Activated CD8-positive, alpha-beta memory T cell treated with anti-CD3 and anti-CD28 coated beads for 48 hours (primary cell): ENCODE measurements around the gene MOK.
"Not testable (repeated sequence)": the region's sequence is repeated elsewhere in the genome, so short reads cannot be mapped to it uniquely, and the experiment has no call there.

Source experiments
- DNase-seq, 3 experiments: peaks; one replicate each; pipeline ENCODE4 v3.0.0-alpha.2; 2020; ENCODE audit warnings: low read depth in 2 of 3, low spot score in 2 of 3

Gene MOK

GRCh38 chr14:102249041-102249440 lies 55.9 kb downstream of the MOK start:
- no peak for DNase-seq

DNA sequence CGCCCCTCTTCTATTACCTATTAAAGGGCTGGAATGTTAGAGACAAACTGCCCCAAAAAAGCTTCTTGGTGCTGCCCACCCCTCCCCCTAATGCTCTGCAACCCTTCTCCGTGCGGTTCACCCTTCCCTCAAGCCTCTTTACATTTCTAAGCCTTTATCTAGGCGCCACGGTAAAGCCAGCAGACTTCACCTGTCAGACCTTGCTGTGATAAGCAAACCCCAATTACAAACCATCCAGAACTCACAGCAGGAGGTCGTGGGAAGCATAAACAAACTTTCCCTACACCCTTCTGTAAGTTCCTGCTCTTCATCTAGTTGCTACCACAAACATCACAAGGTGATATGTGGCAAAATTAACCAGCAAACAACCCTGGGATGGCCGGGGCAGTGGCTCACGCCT lies 56.8 kb downstream of the MOK start:
- DNase-seq: no peak

DNA sequence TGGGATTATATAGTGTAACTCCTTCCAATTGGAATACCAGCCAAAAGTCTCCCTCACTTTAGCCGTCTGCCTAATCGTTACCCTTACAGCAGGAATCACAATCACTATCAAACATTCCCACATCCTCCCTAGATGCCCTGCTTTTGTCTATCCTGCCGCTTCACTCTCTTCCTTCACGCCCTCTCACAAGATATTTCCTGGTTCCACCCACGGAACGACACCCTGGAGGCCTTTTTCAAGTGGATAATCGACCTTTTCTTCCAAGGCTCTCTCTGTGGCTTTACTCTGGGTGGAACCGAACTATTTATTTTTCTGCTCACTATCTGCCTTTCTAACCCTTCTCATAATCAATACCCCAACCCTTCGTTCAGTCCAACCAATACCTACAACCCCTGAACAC lies 58.9 kb downstream of the MOK start:
- DNase-seq: no peak

DNA sequence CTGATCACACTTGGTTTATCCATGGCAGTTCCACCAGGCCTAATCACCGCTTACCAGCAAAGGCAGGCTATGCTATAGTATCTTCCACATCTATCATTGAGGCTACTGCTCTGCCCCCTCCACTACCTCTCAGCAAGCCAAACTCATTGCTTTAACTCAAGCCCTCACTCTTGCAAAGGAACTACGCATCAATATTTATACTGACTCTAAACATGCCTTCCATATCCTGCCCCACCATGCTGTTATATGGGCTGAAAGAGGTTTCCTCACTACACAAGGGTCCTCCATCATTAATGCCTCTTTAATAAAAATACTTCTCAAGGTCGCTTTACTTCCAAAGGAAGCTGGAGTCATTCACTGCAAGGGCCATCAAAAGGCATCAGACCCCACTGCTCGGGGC lies 61.2 kb downstream of the MOK start:
- not testable (repeated sequence) for DNase-seq

- DNase-seq: no peak
Observed at GRCh38 chr14:102241147-102241546, 63.8 kb downstream of the MOK start.

DNA sequence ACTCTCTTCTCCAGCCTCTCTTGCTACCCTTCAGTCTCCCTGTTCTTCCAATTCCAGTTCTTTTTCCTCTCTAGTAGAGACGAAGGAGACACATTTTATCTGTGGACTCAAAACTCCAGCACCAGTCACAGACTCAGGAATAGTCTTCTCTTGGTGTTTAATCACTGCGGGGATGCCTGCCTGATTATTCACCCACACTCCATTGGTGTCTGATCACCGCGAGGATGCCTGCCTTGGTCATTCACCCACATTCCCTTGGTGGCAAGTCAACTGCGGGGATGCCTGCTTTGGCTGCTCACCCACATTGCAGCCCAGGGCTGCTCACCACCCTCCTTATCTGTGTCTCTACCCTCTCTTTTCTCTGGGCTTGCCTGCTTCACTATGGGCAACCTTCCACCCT lies 64.5 kb downstream of the MOK start:
- not testable (repeated sequence) for DNase-seq

DNA sequence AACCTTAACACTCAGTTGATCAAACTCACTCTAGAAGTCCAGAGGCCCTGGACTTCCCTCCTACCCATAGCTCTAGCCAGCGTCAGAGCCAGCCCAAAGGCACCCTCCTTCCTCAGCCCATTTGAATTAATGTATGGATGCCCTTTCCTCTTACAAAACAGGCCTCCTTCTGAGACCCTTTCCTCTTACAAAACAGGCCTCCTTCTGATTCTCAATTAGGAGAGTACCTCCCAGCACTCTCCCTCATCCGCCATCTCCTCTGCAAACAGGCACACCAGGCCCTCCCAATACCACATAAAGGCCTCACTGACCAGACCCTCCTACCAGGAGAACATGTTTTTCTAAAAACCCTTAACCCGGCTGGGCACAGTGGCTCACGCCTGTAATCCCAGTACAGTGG lies 65.7 kb downstream of the MOK start:
- no peak for DNase-seq

- DNase-seq: no peak
Observed at GRCh38 chr14:102238766-102239165, 66.2 kb downstream of the MOK start.

GRCh38 chr14:102238131-102238530 lies 66.8 kb downstream of the MOK start:
- no peak for DNase-seq

GRCh38 chr14:102236026-102236425 lies 68.9 kb downstream of the MOK start:
- DNase-seq: no peak

DNA sequence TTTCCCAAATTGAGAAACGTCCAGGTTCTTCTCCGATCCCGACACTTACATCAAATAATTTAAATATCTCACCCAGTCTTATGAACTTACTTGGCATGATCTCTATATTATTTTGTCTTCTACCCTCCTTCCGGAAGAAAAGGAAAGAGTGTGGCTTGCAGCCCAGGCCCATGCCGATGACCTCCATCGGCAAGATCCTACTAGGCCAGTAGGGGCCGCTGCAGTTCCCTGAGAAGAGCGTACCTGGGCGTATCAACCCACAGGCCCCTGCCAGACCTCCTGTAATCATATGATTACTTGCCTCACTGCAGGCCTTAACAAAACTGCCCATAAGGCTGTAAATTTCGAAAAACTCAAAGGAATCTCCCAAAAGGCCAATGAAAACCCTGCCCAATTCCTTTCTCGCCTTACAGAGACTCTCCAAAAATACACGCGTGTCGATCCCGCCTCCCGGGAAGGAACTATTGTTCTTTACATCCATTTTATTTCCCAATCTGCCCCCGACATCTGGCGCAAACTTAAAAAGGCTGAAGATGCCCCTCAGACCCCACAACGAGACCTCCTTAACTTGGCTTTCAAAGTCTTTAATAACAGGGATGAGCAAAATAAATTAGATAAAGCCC lies 69.6 kb downstream of the MOK start:
- DNase-seq: peak; percentile 40 to 65 (median 45)

- no peak for DNase-seq
Observed at GRCh38 chr14:102234331-102235264, 70.4 kb downstream of the MOK start.

GRCh38 chr14:102233081-102233480 lies 71.9 kb downstream of the MOK start:
- no peak for DNase-seq

DNA sequence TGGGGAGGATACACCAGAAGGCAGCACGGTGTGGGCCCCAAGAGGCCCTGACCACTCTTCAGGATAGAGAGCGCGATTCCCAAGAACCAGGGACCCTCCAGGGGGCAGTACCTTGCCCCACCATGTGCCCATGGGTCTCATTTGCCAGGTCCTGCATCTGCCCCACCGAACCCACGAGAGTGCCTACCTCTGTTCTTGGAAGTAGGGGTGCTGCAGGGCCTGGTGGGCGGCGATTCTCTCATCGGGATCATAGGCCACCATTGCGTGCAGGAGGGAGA lies 72.7 kb downstream of the MOK start:
- DNase-seq: no peak

GRCh38 chr14:102231476-102232347 lies 73.3 kb downstream of the MOK start:
- no peak for DNase-seq

- no peak for DNase-seq
Observed at GRCh38 chr14:102230481-102231210, 74.3 kb downstream of the MOK start.

GRCh38 chr14:102229739-102230092 lies 75.2 kb downstream of the MOK start:
- no peak for DNase-seq

DNA sequence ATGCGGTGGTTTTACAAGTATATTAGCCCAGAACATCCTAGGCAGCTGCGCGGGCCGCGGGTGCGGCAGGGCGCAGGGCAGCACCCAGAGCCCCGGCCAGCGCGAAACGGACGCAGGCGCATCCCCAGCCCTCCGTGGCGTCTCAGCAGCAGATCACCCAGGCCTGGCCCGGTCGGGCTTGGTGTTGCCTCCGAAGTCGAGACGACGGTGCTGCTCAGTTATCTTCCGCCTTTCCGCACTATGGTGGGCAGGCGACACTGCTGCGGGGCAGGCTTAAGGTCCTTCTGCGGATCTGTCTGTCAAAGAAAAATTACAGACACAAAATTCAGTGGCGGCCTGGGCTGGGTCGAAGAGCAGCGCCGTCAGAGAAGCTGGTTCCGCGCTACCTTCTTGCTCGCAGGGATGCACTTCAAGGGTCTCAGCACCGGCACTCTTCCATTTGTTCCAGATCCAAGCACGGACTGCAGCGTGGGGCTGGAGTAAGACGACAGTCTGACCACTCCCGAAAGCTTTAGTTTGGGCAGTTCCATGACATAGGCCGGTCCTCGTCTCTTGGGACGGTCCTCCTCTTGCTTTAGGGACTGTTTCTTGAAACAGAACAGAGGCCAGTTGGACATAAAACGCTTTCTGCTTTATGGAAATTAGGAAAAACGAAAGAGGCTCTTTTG lies 75.8 kb downstream of the MOK start:
- no peak for DNase-seq

- DNase-seq: no peak
Observed at GRCh38 chr14:102227184-102227964, 77.6 kb downstream of the MOK start.
